IMR-90 (cell line): ENCODE results near the gene TRDN. TPM values are rescaled to one million over a fixed set of nuclear protein-coding genes. Genes with fewer than 3 reads are reported as not detected.

Experiments used
- ATAC-seq: fragments of 200-7000 bp; cut with Tn5 transposase; 2 replicates; pipeline ENCODE4 v1.9.1; 2020; ENCODE audit warnings: low read depth, mild to moderate bottlenecking, moderate library complexity
- Bru-seq: library from RNA; stranded (reverse); fragments of 400-500 nt; gene quantifications from one replicate; lab custom pipeline; 2021; lab: Mats Ljungman, UMichigan
- BruChase-seq, 2 experiments: library from RNA; stranded (reverse); fragments of 400-500 nt; gene quantifications; one replicate each; lab custom pipeline; 2021; lab: Mats Ljungman, UMichigan
- BruUV-seq: library from RNA; stranded (reverse); fragments of 400-500 nt; replicated peaks from 2 replicates; lab custom pipeline; 2021; lab: Mats Ljungman, UMichigan
- CTCF ChIA-PET: fragments of 300-600 bp; formaldehyde crosslinking; extraction: SDS; loops from one replicate; lab custom pipeline; 2021; ENCODE audit warnings: antibody characterized with exemption; lab: Yijun Ruan, JAX
- POLR2A ChIA-PET: fragments of 300-600 bp; sonication (Branson Sonifier 250); formaldehyde crosslinking; loops from one replicate; lab custom pipeline; 2022; ENCODE audit warnings: antibody characterized with exemption; ENCODE audit not compliant: unreplicated experiment; lab: Charles Lee
- DNase-seq: peaks from one replicate; pipeline ENCODE4 v3.0.0; 2013
- H2AFZ ChIP-seq: replicated peaks from 2 replicates; pipeline ENCODE3; 2013; ENCODE audit warnings: low read length, mild to moderate bottlenecking; ENCODE audit not compliant: poor library complexity
- H2AK5ac ChIP-seq: 2 replicates; pipeline ENCODE4 v1.6.1; 2013; ENCODE audit warnings: low read depth, low read length, inconsistent platforms
- H2AK9ac ChIP-seq: replicated peaks from 2 replicates; pipeline ENCODE3; 2013; ENCODE audit warnings: mild to moderate bottlenecking, low read depth, low read length, moderate library complexity; ENCODE audit not compliant: poor library complexity
- H2BK120ac ChIP-seq: 2 replicates; pipeline ENCODE4 v1.6.1; 2013; ENCODE audit warnings: low read depth, low read length, inconsistent platforms
- H2BK15ac ChIP-seq: 3 replicates; pipeline ENCODE4 v1.6.1; 2013; ENCODE audit warnings: low read depth, low read length, inconsistent platforms
- H2BK20ac ChIP-seq: 2 replicates; pipeline ENCODE4 v1.6.1; 2013; ENCODE audit warnings: low read depth, mild to moderate bottlenecking, inconsistent platforms, low read length, moderate library complexity
- H2BK5ac ChIP-seq: 2 replicates; pipeline ENCODE4 v1.6.1; 2013; ENCODE audit warnings: mild to moderate bottlenecking, low read depth, low read length, inconsistent platforms; ENCODE audit not compliant: poor library complexity, severe bottlenecking
- H3K14ac ChIP-seq: replicated peaks from 2 replicates; pipeline ENCODE4 v1.6.1; 2013; ENCODE audit warnings: low read depth, low read length, inconsistent platforms
- H3K18ac ChIP-seq: 2 replicates; pipeline ENCODE4 v1.6.1; 2013; ENCODE audit warnings: low read depth, low read length, control low read depth
- H3K23ac ChIP-seq: 2 replicates; pipeline ENCODE4 v1.6.1; 2013; ENCODE audit warnings: low read depth, low read length, inconsistent platforms
- H3K27ac ChIP-seq: 2 replicates; pipeline ENCODE4 v1.5.1; 2013; ENCODE audit warnings: mild to moderate bottlenecking, control low read depth, low read length; ENCODE audit not compliant: insufficient read depth
- H3K27me3 ChIP-seq: 2 replicates; pipeline ENCODE4 v1.6.1; 2013; ENCODE audit warnings: low read length; ENCODE audit not compliant: control insufficient read depth, insufficient read depth
- H3K36me3 ChIP-seq: 2 replicates; pipeline ENCODE4 v1.6.1; 2013; ENCODE audit warnings: low read length, mixed read lengths; ENCODE audit not compliant: control insufficient read depth, insufficient read depth
- H3K4ac ChIP-seq: 2 replicates; pipeline ENCODE4 v1.6.1; 2013; ENCODE audit warnings: low read depth, low read length, inconsistent platforms
- H3K4me1 ChIP-seq: 2 replicates; pipeline ENCODE4 v1.6.1; 2013; ENCODE audit warnings: low read length, mixed read lengths; ENCODE audit not compliant: control insufficient read depth, insufficient read depth
- H3K4me2 ChIP-seq: 2 replicates; pipeline ENCODE4 v1.6.1; 2013; ENCODE audit warnings: low read depth, mild to moderate bottlenecking, control low read depth, low read length, moderate library complexity
- H3K4me3 ChIP-seq: 2 replicates; pipeline ENCODE4 v1.5.1; 2013; ENCODE audit warnings: low read depth, mild to moderate bottlenecking, control low read depth, low read length, moderate library complexity; ENCODE audit not compliant: insufficient read depth
- H3K56ac ChIP-seq: 2 replicates; pipeline ENCODE4 v1.6.1; 2013; ENCODE audit warnings: low read length, inconsistent platforms; ENCODE audit not compliant: insufficient read depth; ENCODE audit errors: extremely low read depth
- H3K79me1 ChIP-seq, 2 experiments: 2 replicates each; pipeline ENCODE4 v1.6.1; 2013; ENCODE audit warnings: low read length in 2 of 2, inconsistent platforms in 1 of 2, low read depth in 1 of 2
- H3K9ac ChIP-seq: 2 replicates; pipeline ENCODE4 v1.6.1; 2013; ENCODE audit warnings: low read depth, low read length, control low read depth
- H3K9me1 ChIP-seq: 2 replicates; pipeline ENCODE4 v1.6.1; 2013; ENCODE audit warnings: low read length, inconsistent platforms; ENCODE audit not compliant: insufficient read depth
- H3K9me3 ChIP-seq: 2 replicates; pipeline ENCODE4 v1.6.1; 2013; ENCODE audit warnings: low read length; ENCODE audit not compliant: control insufficient read depth, insufficient read depth
- H4K20me1 ChIP-seq: 2 replicates; pipeline ENCODE4 v1.6.1; 2013; ENCODE audit warnings: low read length, inconsistent platforms; ENCODE audit not compliant: insufficient read depth
- H4K5ac ChIP-seq: 2 replicates; pipeline ENCODE4 v1.6.1; 2013; ENCODE audit warnings: mild to moderate bottlenecking, low read depth, low read length, control low read depth
- H4K8ac ChIP-seq, 2 experiments: 2 replicates each; pipeline ENCODE4 v1.6.1; 2013; ENCODE audit warnings: low read depth in 2 of 2, low read length in 2 of 2, control low read depth in 1 of 2, inconsistent platforms in 1 of 2
- H4K91ac ChIP-seq: 2 replicates; pipeline ENCODE4 v1.6.1; 2013; ENCODE audit warnings: low read depth, low read length, inconsistent platforms; ENCODE audit not compliant: insufficient read depth
- MAFK ChIP-seq: IDR thresholded peaks from 2 replicates; pipeline ENCODE4 v1.6.1; 2012; ENCODE audit warnings: low read depth, low read length, improper control_type of control experiment
- MAZ ChIP-seq: IDR thresholded peaks from 2 replicates; pipeline ENCODE4 v1.6.1; 2012; ENCODE audit warnings: low read depth, mild to moderate bottlenecking, low read length, improper control_type of control experiment, moderate library complexity, borderline replicate concordance
- NFE2L2 ChIP-seq: fragments of 150-350 bp; IDR thresholded peaks from 2 replicates; pipeline ENCODE4 v1.6.1; 2016; ENCODE audit warnings: low read depth, mild to moderate bottlenecking, low read length
- POLR2A ChIP-seq: IDR thresholded peaks from 2 replicates; pipeline ENCODE4 v1.6.1; 2012; ENCODE audit warnings: mild to moderate bottlenecking, low read depth, low read length
- RCOR1 ChIP-seq: IDR thresholded peaks from 2 replicates; pipeline ENCODE4 v1.6.1; 2012; ENCODE audit warnings: mild to moderate bottlenecking, low read length, improper control_type of control experiment; ENCODE audit not compliant: insufficient replicate concordance
- SMC3 ChIP-seq: fragments of 150-350 bp; IDR thresholded peaks from 2 replicates; pipeline ENCODE4 v1.6.1; 2016; ENCODE audit warnings: low read depth, mild to moderate bottlenecking, antibody characterized with exemption, low read length, moderate library complexity
- WGBS, 2 experiments: methylation state at CpG; one replicate each; pipeline versions ENCODE4 v1.1.5 to v1.1.7; 2013; ENCODE audit warnings: missing lambda C conversion rate in 2 of 2; ENCODE audit not compliant: insufficient read length in 1 of 2; ENCODE audit errors: extremely low coverage in 2 of 2; 5-methylcytosine and 5-hydroxymethylcytosine counted together
- dilution Hi-C: fragments of 300-500 bp; cut with HindIII; formaldehyde crosslinking; loops from one replicate; pipeline ENCODE4 v1.14.3; 2018; ENCODE audit warnings: low sequenced_read_pairs; ENCODE audit not compliant: unreplicated experiment
- in situ Hi-C: fragments of 300-500 bp; cut with MboI; formaldehyde crosslinking; loops from 3 replicates; pipeline ENCODE4 v1.14.3; 2019; ENCODE audit warnings: low sequenced_read_pairs, inconsistent platforms, mixed read lengths
- intact Hi-C: fragments of 100-400 bp; cut with micrococcal nuclease; formaldehyde crosslinking; loops from 2 replicates; pipeline ENCODE4 v1.10.0; 2022
- long read RNA-seq: library from polyadenylated mRNA; unstranded; transcript quantifications from one replicate; pipeline ENCODE4 v2.0.0, GENCODE V29; 2021; ENCODE audit not compliant: unreplicated experiment
- polyA plus RNA-seq, 3 experiments: library from polyadenylated mRNA; depleted of rRNA; stranded (reverse); fragments of >200 nt; gene quantifications; 2 replicates each; pipeline ENCODE4 v1.2.3, GENCODE V29; 2012; ENCODE audit warnings: low replicate concordance in 1 of 3
- total RNA-seq: library from RNA; depleted of rRNA; stranded (reverse); fragments of >200 nt; gene quantifications from 2 replicates; pipeline ENCODE4 v1.2.3, GENCODE V29; 2012; rRNA removed

TRDN gene
- total RNA-seq (not detected in 2 replicates), polyA plus RNA-seq (2012; rRNA removed) (not detected in 2 replicates), Bru-seq, nascent RNA (percentile 0 among the genes with signal in this experiment), BruChase-seq, experiment 1, labeled RNA remaining after a 6-hour chase (not detected), BruChase-seq, experiment 2, labeled RNA remaining after a 2-hour chase (percentile 0 among the genes with signal in this experiment)
- not detected in 2 replicates for polyA plus RNA-seq (2012; cell fraction: cytosol; rRNA removed)
- polyA plus RNA-seq (2012; cell fraction: nucleus; rRNA removed; ENCODE audit: low replicate concordance): not detected in 2 replicates
- long read RNA-seq: 0 reads

GRCh38 chr6:123636782-123637181, at the start of gene TRDN:
TRDN (minus strand) TSS chr6:123636950; CDS start chr6:123636775, 175 bp downstream.
- ATAC-seq (no peak), DNase-seq (no peak)
- Histone ChIP-seq H4K8ac (no peak within 1 kb of the TSS), H2BK20ac (no peak within 1 kb of the TSS), H3K4me2 (no peak within 1 kb of the TSS), H3K27ac (no peak within 1 kb of the TSS), H3K14ac (no peak within 1 kb of the TSS), H3K4me1 (no peaks in the 10 kb centered on the region), H3K23ac (no peak within 1 kb of the TSS), H4K5ac (no peak within 1 kb of the TSS), H2BK15ac (no peak within 1 kb of the TSS), H3K79me1 (no peaks in the 10 kb centered on the region), H3K9me1 (no peaks in the 10 kb centered on the region), H3K4me3 (no peak within 1 kb of the TSS), H2BK5ac (no peak within 1 kb of the TSS), H3K36me3 (no peaks in the 10 kb centered on the region), H2AK9ac (no peak within 1 kb of the TSS), H3K9ac (no peak within 1 kb of the TSS), H3K9me3 (0 out of 2 replicates have a peak, but pooled peaks cover 2% of the 10 kb centered on the region), H4K91ac (no peak within 1 kb of the TSS), H2BK120ac (no peak within 1 kb of the TSS), H2AFZ (no peak within 1 kb of the TSS), H3K27me3 (no peaks in the 10 kb centered on the region), H3K18ac (no peak within 1 kb of the TSS), H4K20me1 (no peaks in the 10 kb centered on the region), H3K56ac (no peak within 1 kb of the TSS), H3K4ac (no peak within 1 kb of the TSS), H2AK5ac (no peak within 1 kb of the TSS)
- POLR2A ChIA-PET: no interaction called here
- 0% methylated on average over 1 of the region's 3 CpGs; no CpG with 5 or more reads in 1 of the 2 experiments for WGBS, 2 experiments
- no peak for TF ChIP-seq MAFK
- no peak for TF ChIP-seq MAZ
- TF ChIP-seq SMC3: no peak
- no peak for TF ChIP-seq NFE2L2
- TF ChIP-seq POLR2A: no peak
- no peak for TF ChIP-seq RCOR1
- dilution Hi-C loops (no loop called here), intact Hi-C loops (no loop called here), in situ Hi-C loops (no loop called here)
- BruUV-seq: no TSS peak
- CTCF ChIA-PET: no interaction called here
